H1 (cell line): ENCODE data around the gene SMG9. TPM values are rescaled to one million over a fixed set of nuclear protein-coding genes. Genes with fewer than 3 reads are reported as not detected.
A peak's percentile ranks its signal among the peaks of the same experiment; 100 is the strongest.

ENCODE experiments used
- CTCF ChIA-PET: fragments of 300-600 bp; sonication (Branson Sonifier 250); formaldehyde crosslinking; loops from one replicate; lab custom pipeline; 2021; ENCODE audit not compliant: partially characterized antibody; lab: Charles Lee
- POLR2A ChIA-PET: fragments of 300-600 bp; sonication (Branson Sonifier 250); formaldehyde crosslinking; loops from one replicate; lab custom pipeline; 2021; ENCODE audit warnings: inconsistent platforms; ENCODE audit not compliant: partially characterized antibody; lab: Charles Lee
- DNase-seq, 2 experiments: peaks; one replicate each; pipeline versions ENCODE4 v3.0.0 to v3.0.0-alpha.2; 2010 to 2022; ENCODE audit warnings: low spot score in 2 of 2, low read depth in 1 of 2, mixed read lengths in 1 of 2
- FAIRE-seq: peaks from 2 replicates; lab custom pipeline; 2011; peaks lifted over from hg19 to GRCh38; lab: Jason Lieb, UNC
- H2AFZ ChIP-seq: 2 replicates; pipeline ENCODE4 v1.8.1; 2012; ENCODE audit warnings: low read length, inconsistent platforms
- H2AK5ac ChIP-seq: 2 replicates; pipeline ENCODE4 v1.6.1; 2013; ENCODE audit warnings: low read depth, low read length
- H2BK120ac ChIP-seq: replicated peaks from 2 replicates; pipeline ENCODE3; 2013; ENCODE audit warnings: low read depth, low read length, inconsistent platforms
- H2BK12ac ChIP-seq: 2 replicates; pipeline ENCODE4 v1.6.1; 2013; ENCODE audit warnings: low read depth, low read length
- H2BK15ac ChIP-seq: 2 replicates; pipeline ENCODE4 v1.6.1; 2013; ENCODE audit warnings: low read length
- H2BK20ac ChIP-seq: 2 replicates; pipeline ENCODE4 v1.6.1; 2013; ENCODE audit warnings: low read length
- H2BK5ac ChIP-seq: 2 replicates; pipeline ENCODE4 v1.6.1; 2013; ENCODE audit warnings: low read depth, low read length
- H3K14ac ChIP-seq: 2 replicates; pipeline ENCODE4 v1.6.1; 2013; ENCODE audit warnings: inconsistent platforms; ENCODE audit not compliant: insufficient read length
- H3K18ac ChIP-seq: 2 replicates; pipeline ENCODE4 v1.6.1; 2013; ENCODE audit warnings: low read length; ENCODE audit errors: extremely low read depth
- H3K23ac ChIP-seq: 2 replicates; pipeline ENCODE4 v1.6.1; 2013; ENCODE audit warnings: inconsistent platforms; ENCODE audit not compliant: insufficient read length
- H3K23me2 ChIP-seq: 2 replicates; pipeline ENCODE4 v1.6.1; 2013; ENCODE audit warnings: low read depth, low read length
- H3K27ac ChIP-seq: 2 replicates; pipeline ENCODE4 v1.6.1; 2011; ENCODE audit warnings: low read depth, low read length, inconsistent platforms
- H3K27me3 ChIP-seq, 4 experiments: replicated peaks in 1 of 4; 1 replicate in 1 of 4; 2 replicates in 3 of 4; pipeline versions ENCODE4 v1.6.1 to v1.8.1; 2011 to 2013; ENCODE audit warnings: low read length in 3 of 4, mild to moderate bottlenecking in 3 of 4, inconsistent platforms in 2 of 4, mixed read lengths in 2 of 4, moderate library complexity in 1 of 4; ENCODE audit not compliant: control insufficient read depth in 3 of 4, insufficient read depth in 3 of 4; ENCODE audit errors: extremely low read depth in 1 of 4
- H3K36me3 ChIP-seq, 4 experiments: 2 replicates each; pipeline versions ENCODE4 v1.6.1 to v1.8.1; 2011 to 2013; ENCODE audit warnings: mild to moderate bottlenecking in 4 of 4, low read length in 3 of 4, moderate library complexity in 2 of 4, control low read depth in 1 of 4, inconsistent platforms in 1 of 4; ENCODE audit not compliant: insufficient read depth in 4 of 4, control insufficient read depth in 2 of 4
- H3K4ac ChIP-seq: replicated peaks from 2 replicates; pipeline ENCODE3; 2013; ENCODE audit warnings: low read length, low read depth, mixed read lengths, inconsistent platforms; ENCODE audit not compliant: insufficient read length
- H3K4me1 ChIP-seq, 4 experiments: replicated peaks in 1 of 4; 1 replicate in 1 of 4; 2 replicates in 3 of 4; pipeline versions ENCODE4 v1.6.1 to v1.8.1; 2011 to 2013; ENCODE audit warnings: low read length in 3 of 4, inconsistent platforms in 2 of 4, mixed read lengths in 1 of 4; ENCODE audit not compliant: insufficient read depth in 4 of 4, control insufficient read depth in 3 of 4
- H3K4me2 ChIP-seq, 2 experiments: 2 replicates each; pipeline versions ENCODE4 v1.6.1 to v1.8.1; 2011 to 2013; ENCODE audit warnings: low read depth in 2 of 2, low read length in 2 of 2, control low read depth in 1 of 2, inconsistent platforms in 1 of 2, mild to moderate bottlenecking in 1 of 2; ENCODE audit not compliant: insufficient read depth in 1 of 2
- H3K4me3 ChIP-seq, 4 experiments: fragments of 200-600, 300-600 bp in 1 of 4; sonication (generic), shearing (Covaris generic), sonication (Bioruptor Twin) in 1 of 4; 2 replicates each; pipeline versions ENCODE4 v1.5.1 to v1.8.1; 2011 to 2016; ENCODE audit warnings: low read length in 4 of 4, low read depth in 3 of 4, control low read depth in 2 of 4, inconsistent platforms in 2 of 4, mild to moderate bottlenecking in 2 of 4, mixed read lengths in 1 of 4, moderate library complexity in 1 of 4; ENCODE audit not compliant: insufficient read depth in 2 of 4; ENCODE audit errors: extremely low read depth in 1 of 4
- H3K56ac ChIP-seq: replicated peaks from 2 replicates; pipeline ENCODE3; 2013; ENCODE audit warnings: low read depth, mild to moderate bottlenecking, mixed read lengths, low read length, inconsistent platforms; ENCODE audit not compliant: insufficient read length
- H3K79me1 ChIP-seq: 2 replicates; pipeline ENCODE4 v1.6.1; 2013; ENCODE audit warnings: low read depth, low read length, control low read depth
- H3K79me2 ChIP-seq, 2 experiments: 2 replicates each; pipeline versions ENCODE4 v1.6.1 to v1.8.1; 2012 to 2013; ENCODE audit warnings: low read length in 2 of 2, mild to moderate bottlenecking in 2 of 2, inconsistent platforms in 1 of 2; ENCODE audit not compliant: insufficient read depth in 2 of 2, control insufficient read depth in 1 of 2
- H3K9ac ChIP-seq, 4 experiments: replicated peaks in 1 of 4; 1 replicate in 1 of 4; 2 replicates in 3 of 4; pipeline versions ENCODE4 v1.6.1 to v1.8.1; 2011 to 2013; ENCODE audit warnings: low read depth in 3 of 4, low read length in 3 of 4, control low read depth in 2 of 4, mild to moderate bottlenecking in 2 of 4, moderate library complexity in 2 of 4, inconsistent platforms in 1 of 4; ENCODE audit errors: extremely low read depth in 1 of 4
- H3K9me3 ChIP-seq, 2 experiments: 2 replicates each; pipeline versions ENCODE4 v1.6.1 to v1.8.1; 2012 to 2013; ENCODE audit warnings: mild to moderate bottlenecking in 2 of 2, moderate library complexity in 2 of 2, control low read depth in 1 of 2, inconsistent platforms in 1 of 2, low read depth in 1 of 2, low read length in 1 of 2, mixed read lengths in 1 of 2; ENCODE audit not compliant: insufficient read depth in 2 of 2
- H4K20me1 ChIP-seq, 2 experiments: replicated peaks in 1 of 2; 2 replicates each; pipeline versions ENCODE3 to v1.8.1; 2011 to 2013; ENCODE audit warnings: inconsistent platforms in 2 of 2, low read length in 2 of 2, mild to moderate bottlenecking in 1 of 2; ENCODE audit not compliant: insufficient read depth in 2 of 2, control insufficient read depth in 1 of 2
- H4K5ac ChIP-seq: 2 replicates; pipeline ENCODE4 v1.6.1; 2013; ENCODE audit warnings: low read length, low read depth, mixed read lengths, inconsistent platforms; ENCODE audit not compliant: insufficient read length
- H4K8ac ChIP-seq: 2 replicates; pipeline ENCODE4 v1.8.0; 2013; ENCODE audit warnings: mild to moderate bottlenecking, moderate library complexity, low read length, inconsistent platforms; ENCODE audit not compliant: insufficient read depth; ENCODE audit errors: extremely low read depth
- H4K91ac ChIP-seq: replicated peaks from 2 replicates; pipeline ENCODE3; 2013; ENCODE audit warnings: low read length, mixed read lengths, inconsistent platforms; ENCODE audit not compliant: insufficient read length
- BRCA1 ChIP-seq: IDR thresholded peaks from 2 replicates; pipeline ENCODE4 v1.6.1; 2012; ENCODE audit warnings: low read depth, low read length, improper control_type of control experiment
- CREB1 ChIP-seq: IDR thresholded peaks from 2 replicates; pipeline ENCODE4 v1.6.1; 2012; ENCODE audit warnings: inconsistent platforms
- GTF2F1 ChIP-seq: IDR thresholded peaks from 2 replicates; pipeline ENCODE4 v1.6.1; 2012; ENCODE audit warnings: low read depth, low read length, improper control_type of control experiment, borderline replicate concordance
- JUND ChIP-seq: IDR thresholded peaks from 2 replicates; pipeline ENCODE4 v1.6.1; 2011; ENCODE audit warnings: mild to moderate bottlenecking, improper control_type of control experiment, low read length
- SAP30 ChIP-seq: fragments of 300-600 bp; sonication (generic); IDR thresholded peaks from 2 replicates; pipeline ENCODE4 v1.7.1; 2012; ENCODE audit warnings: low read length, moderate library complexity, mild to moderate bottlenecking, inconsistent platforms; ENCODE audit not compliant: insufficient read depth, insufficient replicate concordance
- TEAD4 ChIP-seq: IDR thresholded peaks from 2 replicates; pipeline ENCODE4 v1.6.1; 2012; ENCODE audit warnings: low read depth, low read length, inconsistent platforms, mixed read lengths
- WGBS, 2 experiments: shearing (Covaris generic) in 1 of 2; methylation state at CpG; one replicate each; pipeline versions ENCODE4 v1.1.6 to v1.1.7; 2013 to 2015; ENCODE audit warnings: low lambda C conversion rate in 2 of 2, mixed read lengths in 2 of 2, inconsistent platforms in 1 of 2, low coverage in 1 of 2, missing lambda C conversion rate in 1 of 2; ENCODE audit not compliant: insufficient replicate concordance in 2 of 2, insufficient coverage in 1 of 2, insufficient read length in 1 of 2; ENCODE audit errors: extremely low coverage in 1 of 2, missing lambda C conversion rate in 1 of 2; 5-methylcytosine and 5-hydroxymethylcytosine counted together
- polyA plus RNA-seq, 7 experiments: library from polyadenylated mRNA; depleted of rRNA in 3 of 7; stranded (reverse) in 5 of 7; unstranded in 2 of 7; fragments of >200 nt in 5 of 7; fragments of 200-250 nt in 2 of 7; gene quantifications; 1 replicate in 5 of 7; 2 replicates in 1 of 7; 4 replicates in 1 of 7; pipeline versions ENCODE4 v1.2.1 to v1.2.3, GENCODE V29; 2011 to 2013; ENCODE audit warnings: missing spikeins in 2 of 7, mixed read lengths in 2 of 7
- total RNA-seq: library from RNA; stranded (reverse); fragmentation: NEBNext Ultra II Directional; extraction: Animal tissue kit (Norgen Biotek cat#: 25700); gene quantifications from 2 replicates; pipeline ENCODE4 v1.2.1, GENCODE V29; 2021
- TF ChIP-seq, protein P1 (sequence below): IDR thresholded peaks from 2 replicates; pipeline ENCODE4 v1.6.1; 2012; ENCODE audit warnings: inconsistent platforms
- TF ChIP-seq, protein P2 (sequence below), 3 experiments: IDR thresholded peaks; 1 replicate in 2 of 3; 2 replicates in 1 of 3; pipeline versions ENCODE4 v1.5.1 to v1.6.1; 2011; ENCODE audit warnings: low read length in 3 of 3, mild to moderate bottlenecking in 3 of 3, inconsistent platforms in 2 of 3, low read depth in 1 of 3, moderate library complexity in 1 of 3; ENCODE audit not compliant: insufficient read depth in 1 of 3; ENCODE audit errors: control extremely low read depth in 1 of 3

SMG9 gene
- total and polyA plus RNA-seq, 2 of the 8 experiments (the other 6 are each of a cell fraction or from before 2014, with no cell fraction given) = 20.4 to 28.7 TPM

DNA sequence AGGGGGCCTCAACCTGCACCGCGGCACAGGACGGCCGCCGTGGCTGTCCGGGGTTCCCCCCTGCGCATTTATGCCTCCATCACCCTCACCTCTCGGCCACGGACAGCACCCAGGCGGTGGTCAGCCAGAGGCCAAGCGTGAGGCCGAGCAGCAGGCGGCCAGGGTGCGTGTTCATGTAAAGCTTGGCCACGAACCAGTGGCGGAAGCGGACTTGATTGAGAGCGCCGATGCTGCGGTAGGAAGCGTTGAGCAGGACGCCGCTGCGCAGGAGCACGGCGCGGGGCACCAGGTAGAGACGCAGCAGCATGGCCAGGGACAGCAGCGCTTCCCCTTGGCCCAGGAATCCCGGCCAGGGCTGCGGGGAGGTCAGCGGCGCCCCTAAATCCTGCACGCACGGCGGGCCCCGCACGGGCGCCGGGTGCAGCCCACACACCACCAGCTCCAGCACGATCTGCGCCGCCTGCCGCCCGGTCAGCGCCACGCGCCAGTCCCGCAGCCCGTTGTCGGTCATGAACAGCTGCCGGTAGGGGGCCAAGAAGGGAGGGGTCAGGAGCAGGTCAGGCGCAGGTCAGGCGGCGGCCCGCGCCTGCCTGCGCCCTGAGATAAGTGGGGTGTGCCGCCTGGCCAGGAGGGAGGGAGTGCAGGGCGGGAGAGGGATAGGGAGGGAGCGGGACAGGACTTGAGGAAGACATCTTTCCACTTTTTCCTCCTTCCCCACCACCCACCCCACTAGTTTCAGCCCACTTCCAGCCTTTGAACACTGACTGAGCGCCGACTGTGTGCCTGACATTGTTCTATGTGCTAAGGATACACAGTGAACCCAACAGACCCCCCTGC is 19.6 kb upstream of the SMG9 start:
- peak overlapping the region; percentile 30 to 67 (median 58) for H3K4me3 ChIP-seq
- H2AFZ ChIP-seq = peak overlapping the region; percentile 87
- no peak overlapping the region for H3K14ac ChIP-seq
- no peak overlapping the region for H3K27ac ChIP-seq
- peak overlapping the region in 1 of 4 experiments; percentile 13; a peak in 2 of 7 replicates for H3K9ac ChIP-seq
- WGBS, 2 experiments = 10% methylated on average over 32 of the region's 63 CpGs; no CpG with 5 or more reads in 1 of the 2 experiments
- DNase-seq = peak in 1 of 2 experiments; percentile 84
- no peaks in the 10 kb centered on the region for H4K20me1 ChIP-seq
- peaks cover 11 to 35% (median 28%) of the 10 kb centered on the region in 4 experiments for H3K27me3 ChIP-seq
- H3K79me1 ChIP-seq = no peaks in the 10 kb centered on the region
- no peak overlapping the region for H3K56ac ChIP-seq
- ChIA-PET POLR2A (interaction anchor here (1.3 to 5.3 kb wide), 3 partner anchors 20 to 161 kb away, joined by 3 to 23 read pairs (median 3); partner anchors contain the start of genes SMG9 and ZNF45), CTCF (interaction anchor here (0.6 to 37.0 kb wide), 6 partner anchors 13 to 153 kb away, joined by 3 to 703 read pairs (median 3); partner anchors contain the start of gene SMG9)
- H2BK15ac ChIP-seq = peak overlapping the region; percentile 81; the same call in 1 of the 2 replicates
- H2BK5ac ChIP-seq = peak overlapping the region; percentile 55; the same call in 1 of the 2 replicates
- no peak overlapping the region for H3K23ac ChIP-seq
- no peaks in the 10 kb centered on the region for H3K36me3 ChIP-seq
- no peak overlapping the region for H4K5ac ChIP-seq
- peak overlapping the region; percentile 76 to 95 for H3K4me2 ChIP-seq
- H2AK5ac ChIP-seq = no peak overlapping the region
- H3K9me3 ChIP-seq = no peaks in the 10 kb centered on the region
- no peak overlapping the region for H2BK120ac ChIP-seq
- no peak overlapping the region for H3K18ac ChIP-seq
- no peak overlapping the region for H3K4ac ChIP-seq
- no peak overlapping the region for H4K91ac ChIP-seq
- H2BK12ac ChIP-seq = peak overlapping the region; percentile 50
- peak overlapping the region; percentile 69; the same call in 1 of the 2 replicates for H4K8ac ChIP-seq
- no peak for FAIRE-seq
- peaks cover 9% of the 10 kb centered on the region for H3K23me2 ChIP-seq
- H3K79me2 ChIP-seq = no peaks in the 10 kb centered on the region
- peaks cover 4 to 13% (median 8%) of the 10 kb centered on the region in 4 experiments for H3K4me1 ChIP-seq
- no peak overlapping the region for H2BK20ac ChIP-seq
- TF ChIP-seq BRCA1 = no peak
- TF ChIP-seq SAP30 = no peak
- peak; percentile 26; the same call in 1 of the 2 replicates for TF ChIP-seq CREB1
- TF ChIP-seq, protein P1, sequence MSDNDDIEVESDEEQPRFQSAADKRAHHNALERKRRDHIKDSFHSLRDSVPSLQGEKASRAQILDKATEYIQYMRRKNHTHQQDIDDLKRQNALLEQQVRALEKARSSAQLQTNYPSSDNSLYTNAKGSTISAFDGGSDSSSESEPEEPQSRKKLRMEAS = peak; percentile 87
- TF ChIP-seq, protein P2, sequence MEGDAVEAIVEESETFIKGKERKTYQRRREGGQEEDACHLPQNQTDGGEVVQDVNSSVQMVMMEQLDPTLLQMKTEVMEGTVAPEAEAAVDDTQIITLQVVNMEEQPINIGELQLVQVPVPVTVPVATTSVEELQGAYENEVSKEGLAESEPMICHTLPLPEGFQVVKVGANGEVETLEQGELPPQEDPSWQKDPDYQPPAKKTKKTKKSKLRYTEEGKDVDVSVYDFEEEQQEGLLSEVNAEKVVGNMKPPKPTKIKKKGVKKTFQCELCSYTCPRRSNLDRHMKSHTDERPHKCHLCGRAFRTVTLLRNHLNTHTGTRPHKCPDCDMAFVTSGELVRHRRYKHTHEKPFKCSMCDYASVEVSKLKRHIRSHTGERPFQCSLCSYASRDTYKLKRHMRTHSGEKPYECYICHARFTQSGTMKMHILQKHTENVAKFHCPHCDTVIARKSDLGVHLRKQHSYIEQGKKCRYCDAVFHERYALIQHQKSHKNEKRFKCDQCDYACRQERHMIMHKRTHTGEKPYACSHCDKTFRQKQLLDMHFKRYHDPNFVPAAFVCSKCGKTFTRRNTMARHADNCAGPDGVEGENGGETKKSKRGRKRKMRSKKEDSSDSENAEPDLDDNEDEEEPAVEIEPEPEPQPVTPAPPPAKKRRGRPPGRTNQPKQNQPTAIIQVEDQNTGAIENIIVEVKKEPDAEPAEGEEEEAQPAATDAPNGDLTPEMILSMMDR (IDR thresholded peaks at IDR 0.05; ENCODE audit: control extremely low read depth in 1 of 3, insufficient read depth in 1 of 3, low read depth in 1 of 3, low read length in 3 of 3) = peak; percentile 42 to 80 (median 75)
- TF ChIP-seq TEAD4 = no peak
- TF ChIP-seq JUND = no peak
- TF ChIP-seq GTF2F1 = no peak
